Activated CD4-positive, alpha-beta T cell treated with anti-CD3 and anti-CD28 coated beads for 36 hours (primary cell): ENCODE measurements around the gene TTC24. TPM values are rescaled to one million over a fixed set of nuclear protein-coding genes. Genes with fewer than 3 reads are reported as not detected.
"Not testable (repeated sequence)": the region's sequence is repeated elsewhere in the genome, so short reads cannot be mapped to it uniquely, and the experiment has no call there.

Experiments used
- ATAC-seq: fragments of 200-7000 bp; cut with Tn5 transposase; one replicate; pipeline ENCODE4 v1.10.0; 2021; ENCODE audit warnings: mild to moderate bottlenecking, moderate library complexity
- CTCF ChIA-PET: fragments of 350-600 bp; sonication (Branson Sonifier 250); formaldehyde crosslinking; loops from one replicate; lab custom pipeline; 2021; ENCODE audit warnings: antibody characterized with exemption; lab: Charles Lee
- POLR2A ChIA-PET: fragments of 350-600 bp; sonication (Branson Sonifier 250); formaldehyde crosslinking; loops from one replicate; lab custom pipeline; 2021; ENCODE audit warnings: antibody characterized with exemption, inconsistent platforms; lab: Charles Lee
- DNase-seq: peaks from one replicate; pipeline ENCODE4 v3.0.0-alpha.2; 2020
- H3K27ac Mint-ChIP-seq: one replicate; pipeline ENCODE4 v1.8.0; 2021; ENCODE audit warnings: mixed read lengths
- H3K27me3 Mint-ChIP-seq: one replicate; pipeline ENCODE4 v1.8.0; 2021; ENCODE audit warnings: mixed read lengths
- H3K36me3 Mint-ChIP-seq: one replicate; pipeline ENCODE4 v1.8.0; 2021; ENCODE audit warnings: low read depth, mixed read lengths
- H3K4me1 Mint-ChIP-seq: one replicate; pipeline ENCODE4 v1.8.0; 2021; ENCODE audit warnings: mixed read lengths
- H3K4me3 Mint-ChIP-seq: one replicate; pipeline ENCODE4 v1.8.0; 2021; ENCODE audit warnings: mild to moderate bottlenecking, moderate library complexity, mixed read lengths
- H3K9me3 Mint-ChIP-seq: one replicate; pipeline ENCODE4 v1.8.0; 2021; ENCODE audit warnings: low read depth, mixed read lengths
- intact Hi-C, 2 experiments: fragments of 100-400 bp; cut with DNase I in 1 of 2; cut with micrococcal nuclease in 1 of 2; formaldehyde crosslinking; loops; one replicate each; pipeline versions ENCODE4 v1.14.2 to v1.15.1; 2022 to 2024; cut with DNase I, micrococcal nuclease
- total RNA-seq, 2 experiments: library from RNA; stranded (reverse); gene quantifications; one replicate each; pipeline ENCODE4 v1.2.3, GENCODE V29; 2021

TTC24 gene
- total RNA-seq, 2 experiments from 2014 or later = 7.3 to 9.1 TPM

DNA sequence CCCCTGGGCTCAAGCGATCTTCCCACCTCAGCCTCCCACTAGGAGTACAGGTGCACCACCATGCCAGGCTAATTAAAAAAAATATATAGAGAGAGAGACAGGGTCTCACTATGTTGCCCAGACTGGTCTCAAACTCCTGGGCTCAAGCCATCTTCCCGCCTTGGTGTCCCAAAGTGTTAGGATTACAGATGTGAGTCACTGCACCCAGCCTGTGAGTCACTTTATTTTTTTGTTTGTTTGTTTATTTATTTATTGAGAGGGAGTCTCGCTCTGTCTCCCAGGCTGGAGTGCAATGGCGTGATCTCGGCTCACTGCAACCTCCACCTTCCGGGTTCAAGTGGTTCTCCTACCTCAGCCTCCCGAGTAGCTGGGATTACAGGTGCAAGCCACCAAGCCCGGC lies 8.4 kb downstream of the TTC24 start:
- H3K27ac Mint-ChIP-seq, ATAC-seq, H3K9me3 Mint-ChIP-seq, H3K4me3 Mint-ChIP-seq, DNase-seq, H3K27me3 Mint-ChIP-seq, POLR2A ChIA-PET, intact Hi-C loops, H3K36me3 Mint-ChIP-seq: not testable (repeated sequence)
- H3K4me1 Mint-ChIP-seq = peaks cover 29% of the 10 kb centered on the region
- CTCF ChIA-PET = interaction anchor here (0.7 to 1.5 kb wide), 4 partner anchors 10 to 107 kb away, joined by 3 to 8 read pairs (median 4); partner anchors contain the start of gene GPATCH4

DNA sequence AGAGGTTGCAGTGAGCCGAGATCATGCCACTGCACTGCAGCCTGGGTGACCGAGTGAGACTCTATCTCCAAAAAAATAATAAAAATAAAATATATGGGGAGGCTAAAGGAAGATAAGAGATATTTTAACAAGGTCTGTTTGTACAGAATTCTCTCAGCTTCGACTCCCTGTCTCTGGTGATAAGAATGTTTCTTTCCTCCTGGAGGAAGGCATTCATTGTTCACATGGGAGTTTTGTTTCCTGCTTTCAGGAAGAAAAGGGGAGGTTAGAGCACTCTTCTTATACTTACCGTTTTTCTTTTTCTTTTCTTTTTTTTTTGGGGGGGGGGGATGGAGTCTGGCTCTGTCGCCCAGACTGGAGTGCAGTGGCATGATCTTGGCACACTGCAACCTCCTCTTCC lies 10.0 kb downstream of the TTC24 start:
- CTCF ChIA-PET = interaction anchor here (0.6 to 1.6 kb wide), 4 partner anchors 15 to 132 kb away, joined by 3 to 8 read pairs (median 4); no protein-coding TSS in a partner anchor
- Mint-ChIP-seq H3K27me3 (no peaks in the 10 kb centered on the region), H3K4me1 (peaks cover 24% of the 10 kb centered on the region), H3K4me3 (no peak overlapping the region), H3K36me3 (peaks cover 12% of the 10 kb centered on the region), H3K27ac (no peak overlapping the region), H3K9me3 (no peaks in the 10 kb centered on the region)
- intact Hi-C loops = no loop called here
- ATAC-seq = no peak
- DNase-seq = no peak
- POLR2A ChIA-PET = interaction anchor here (0.6 kb wide), 1 partner anchor 99 kb away, joined by 6 read pairs; no protein-coding TSS in a partner anchor

DNA sequence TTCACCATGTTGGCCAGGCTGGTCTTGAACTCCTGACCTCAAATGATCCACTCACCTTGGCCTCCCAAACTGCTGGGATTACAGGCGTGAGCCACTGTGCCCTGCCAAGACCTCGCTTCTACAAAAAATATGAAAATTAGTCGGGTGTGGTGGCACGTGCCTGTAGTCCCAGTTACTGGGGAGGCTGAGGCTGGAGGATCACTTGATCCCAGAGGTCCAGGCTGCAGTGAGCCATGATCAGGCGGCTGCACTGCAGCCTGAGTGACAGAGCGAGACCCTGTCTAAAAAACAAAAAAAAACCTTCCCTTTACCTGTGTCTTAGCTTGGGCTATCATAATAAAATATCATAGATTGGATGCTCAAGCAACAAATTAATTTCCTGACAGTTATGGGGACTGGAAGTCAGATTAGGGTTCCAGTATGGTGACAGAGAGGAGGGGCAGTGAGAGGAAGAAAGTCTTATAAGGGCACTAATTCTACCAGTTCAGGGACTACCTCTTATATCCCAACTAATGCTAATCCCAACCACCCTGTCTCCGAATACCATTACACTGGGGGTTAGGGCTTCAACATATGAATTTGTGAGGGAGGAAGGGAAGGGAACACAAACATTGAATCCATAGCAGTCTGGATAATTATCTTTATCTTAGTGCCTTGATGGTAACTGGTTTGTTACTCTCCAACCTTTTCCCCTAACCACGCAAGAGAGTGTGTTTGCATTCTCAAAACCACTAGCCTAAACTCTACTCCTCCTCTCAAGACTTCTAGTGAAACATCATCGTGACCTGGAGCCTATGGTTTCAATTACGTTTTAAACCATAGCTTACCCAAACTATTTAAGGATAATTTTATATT lies 11.0 kb downstream of the TTC24 start:
- H3K27me3 Mint-ChIP-seq = no peaks in the 10 kb centered on the region
- no peaks in the 10 kb centered on the region for H3K9me3 Mint-ChIP-seq
- H3K27ac Mint-ChIP-seq = peak overlapping the region; percentile 93
- ChIA-PET POLR2A (interaction anchor here (0.6 to 1.4 kb wide), 5 partner anchors 8 to 100 kb away, joined by 3 to 6 read pairs (median 4); partner anchors contain the start of gene GPATCH4), CTCF (interaction anchor here (0.5 to 2.4 kb wide), 13 partner anchors 9 to 397 kb away, joined by 3 to 19 read pairs (median 5); partner anchors contain the start of gene GPATCH4)
- H3K36me3 Mint-ChIP-seq = peaks cover 20% of the 10 kb centered on the region
- H3K4me3 Mint-ChIP-seq = peak overlapping the region; percentile 80
- H3K4me1 Mint-ChIP-seq = peaks cover 24% of the 10 kb centered on the region
- intact Hi-C loops = loop anchor here (1.0 to 5.0 kb wide), 4 partner anchors 11 to 134 kb away; partner anchors contain the start of gene GPATCH4 (in 1 of the 2)
- DNase-seq = no peak
- ATAC-seq = no peak

DNA sequence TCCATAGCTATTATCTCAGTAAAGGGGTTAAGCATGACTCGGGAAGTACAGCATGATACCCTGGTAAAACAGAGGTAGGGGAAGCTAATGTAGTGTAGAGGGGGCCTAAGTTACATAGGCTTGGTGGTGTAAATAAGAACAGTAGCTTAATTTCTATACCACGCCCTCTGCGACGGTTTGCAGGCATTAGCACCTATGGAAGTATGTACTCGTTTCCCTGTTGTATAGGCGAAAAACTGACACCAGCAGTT lies 11.6 kb downstream of the TTC24 start:
- DNase-seq (no peak), ATAC-seq (peak; percentile 32)
- Mint-ChIP-seq H3K36me3 (peaks cover 22% of the 10 kb centered on the region), H3K27ac (peak overlapping the region; percentile 93), H3K4me3 (peak overlapping the region; percentile 80), H3K27me3 (no peaks in the 10 kb centered on the region), H3K4me1 (peaks cover 24% of the 10 kb centered on the region), H3K9me3 (no peaks in the 10 kb centered on the region)
- intact Hi-C loops = loop anchor here (1.0 to 5.0 kb wide), 4 partner anchors 10 to 134 kb away; partner anchors contain the start of gene GPATCH4 (in 1 of the 2)
- POLR2A ChIA-PET = interaction anchor here (0.9 to 1.4 kb wide), 5 partner anchors 9 to 206 kb away, joined by 3 to 6 read pairs (median 3); partner anchors contain the start of gene GPATCH4
- CTCF ChIA-PET = interaction anchor here (0.5 to 2.4 kb wide), 15 partner anchors 9 to 398 kb away, joined by 3 to 19 read pairs (median 5); partner anchors contain the start of gene GPATCH4

DNA sequence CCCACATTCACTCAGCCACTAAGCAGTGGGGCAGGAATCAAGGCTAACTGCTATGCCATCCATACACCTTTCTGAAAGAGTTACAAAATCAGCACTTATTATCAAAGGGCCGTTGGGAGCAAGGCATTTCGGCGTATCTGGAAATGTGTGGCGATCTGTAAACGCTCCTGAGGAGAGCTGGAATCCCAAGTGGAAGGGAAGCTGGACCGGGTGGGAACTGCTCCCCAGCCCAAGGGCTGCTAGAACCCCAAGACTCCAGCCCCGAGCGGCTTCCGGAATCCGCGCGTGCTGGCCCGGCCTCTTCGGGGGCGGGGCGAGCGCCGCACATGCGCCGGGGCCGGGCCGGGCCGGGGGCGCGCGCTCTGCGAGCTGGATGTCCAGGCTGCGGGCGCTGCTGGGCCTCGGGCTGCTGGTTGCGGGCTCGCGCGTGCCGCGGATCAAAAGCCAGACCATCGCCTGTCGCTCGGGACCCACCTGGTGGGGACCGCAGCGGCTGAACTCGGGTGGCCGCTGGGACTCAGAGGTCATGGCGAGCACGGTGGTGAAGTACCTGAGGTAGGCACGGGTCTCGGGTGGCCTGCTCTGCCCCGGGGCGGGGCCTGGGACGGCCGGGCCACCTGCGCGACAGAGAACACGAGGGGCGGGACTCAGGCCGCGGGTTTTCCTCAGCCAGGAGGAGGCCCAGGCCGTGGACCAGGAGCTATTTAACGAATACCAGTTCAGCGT lies 12.1 kb downstream of the TTC24 start, which contains the start of gene NAXE:
NAXE (plus strand) TSS at position 345 of the 726 bp plus-strand sequence; CDS start at position 374, 29 bp downstream.
- peak within 1 kb of the TSS; percentile 80 for H3K4me3 Mint-ChIP-seq
- peak; percentile 94 for ATAC-seq
- no peaks in the 10 kb centered on the region for H3K9me3 Mint-ChIP-seq
- peak; percentile 82 for DNase-seq
- CTCF ChIA-PET = interaction anchor here (0.5 to 2.4 kb wide), 19 partner anchors 9 to 268 kb away, joined by 3 to 19 read pairs (median 3); partner anchors contain the start of gene GPATCH4
- peaks cover 24% of the 10 kb centered on the region for H3K4me1 Mint-ChIP-seq
- peaks cover 22% of the 10 kb centered on the region for H3K36me3 Mint-ChIP-seq
- POLR2A ChIA-PET = interaction anchor here (0.9 to 1.6 kb wide), 6 partner anchors 9 to 206 kb away, joined by 3 to 6 read pairs (median 3); partner anchors contain the start of gene GPATCH4
- intact Hi-C loops = loop anchor here (1.0 to 5.0 kb wide), 4 partner anchors 10 to 135 kb away; partner anchors contain the start of gene GPATCH4 (in 2 of the 2)
- no peaks in the 10 kb centered on the region for H3K27me3 Mint-ChIP-seq
- peak within 1 kb of the TSS; percentile 93 for H3K27ac Mint-ChIP-seq

DNA sequence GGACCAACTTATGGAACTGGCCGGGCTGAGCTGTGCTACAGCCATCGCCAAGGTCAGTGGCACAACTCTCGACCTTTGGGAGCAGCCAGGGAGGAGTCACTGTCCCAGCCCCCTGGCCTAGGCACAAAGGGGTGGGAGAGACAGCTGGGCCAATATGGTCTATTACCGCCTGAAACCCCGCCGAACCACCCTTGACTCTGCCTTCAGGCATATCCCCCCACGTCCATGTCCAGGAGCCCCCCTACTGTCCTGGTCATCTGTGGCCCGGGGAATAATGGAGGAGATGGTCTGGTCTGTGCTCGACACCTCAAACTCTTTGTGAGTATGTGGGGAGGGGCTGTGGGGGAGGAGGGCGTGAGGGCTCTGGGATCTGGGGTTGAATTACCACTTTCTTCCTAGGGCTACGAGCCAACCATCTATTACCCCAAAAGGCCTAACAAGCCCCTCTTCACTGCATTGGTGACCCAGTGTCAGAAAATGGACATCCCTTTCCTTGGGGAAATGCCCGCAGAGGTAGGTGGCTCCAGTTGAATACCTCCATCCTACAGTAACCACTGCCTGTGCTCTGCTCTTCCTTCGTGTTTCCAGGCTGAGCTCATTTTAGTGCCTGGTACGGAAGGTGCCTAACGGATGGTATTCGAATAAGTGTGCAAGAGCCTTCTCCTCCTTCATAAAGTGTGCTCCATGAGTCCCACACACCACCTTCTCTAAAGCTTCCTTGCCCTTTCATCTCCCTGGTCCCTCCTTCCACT lies 12.8 kb downstream of the TTC24 start:
- peaks cover 30% of the 10 kb centered on the region for H3K36me3 Mint-ChIP-seq
- H3K27me3 Mint-ChIP-seq = no peaks in the 10 kb centered on the region
- H3K27ac Mint-ChIP-seq = peak overlapping the region; percentile 75
- ATAC-seq (no peak), DNase-seq (no peak)
- intact Hi-C loops = loop anchor here in 1 of 2 experiments (1.0 to 5.0 kb wide), 2 partner anchors 9 to 110 kb away; partner anchors contain the start of gene GPATCH4
- no peaks in the 10 kb centered on the region for H3K9me3 Mint-ChIP-seq
- H3K4me1 Mint-ChIP-seq = peaks cover 27% of the 10 kb centered on the region
- peak overlapping the region; percentile 80 for H3K4me3 Mint-ChIP-seq
- POLR2A ChIA-PET = interaction anchor here (1.0 to 1.6 kb wide), 4 partner anchors 32 to 207 kb away, joined by 3 to 4 read pairs (median 3); no protein-coding TSS in a partner anchor
- CTCF ChIA-PET = interaction anchor here (0.5 to 2.4 kb wide), 15 partner anchors 8 to 267 kb away, joined by 3 to 19 read pairs (median 3); partner anchors contain the start of gene GPATCH4

DNA sequence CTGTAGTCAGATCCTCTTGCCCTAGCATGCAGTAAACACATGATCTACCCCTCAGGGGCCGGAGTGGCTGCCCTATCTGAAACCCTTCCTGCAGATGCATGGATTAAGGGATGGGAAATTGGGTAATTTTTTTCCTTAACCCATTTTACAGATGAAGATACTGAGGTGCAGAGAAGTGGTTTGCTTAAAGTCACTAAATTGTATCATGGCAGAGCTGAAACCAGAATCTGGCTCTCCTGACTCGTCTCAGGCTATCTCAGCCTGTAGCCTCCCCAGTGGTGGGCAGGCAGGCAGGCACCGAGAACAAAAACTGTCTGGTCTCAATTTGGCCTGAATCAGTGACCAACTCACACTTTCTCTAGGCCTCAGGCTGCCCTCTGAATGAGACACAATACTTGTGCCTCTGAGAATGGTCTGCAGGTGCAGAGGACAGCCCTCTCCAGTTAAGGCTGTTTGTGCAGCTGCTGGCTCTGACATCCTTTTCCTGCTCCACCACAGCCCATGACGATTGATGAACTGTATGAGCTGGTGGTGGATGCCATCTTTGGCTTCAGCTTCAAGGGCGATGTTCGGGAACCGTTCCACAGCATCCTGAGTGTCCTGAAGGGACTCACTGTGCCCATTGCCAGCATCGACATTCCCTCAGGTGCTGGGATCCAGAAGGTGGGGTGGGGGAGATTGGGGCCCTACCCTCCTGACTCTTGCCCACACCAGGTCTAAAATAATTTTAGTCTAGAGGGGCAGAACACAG lies 13.6 kb downstream of the TTC24 start:
- Mint-ChIP-seq H3K27me3 (no peaks in the 10 kb centered on the region), H3K36me3 (peaks cover 34% of the 10 kb centered on the region), H3K9me3 (no peaks in the 10 kb centered on the region), H3K4me3 (peak overlapping the region; percentile 80), H3K4me1 (peaks cover 28% of the 10 kb centered on the region), H3K27ac (peak overlapping the region; percentile 75)
- ChIA-PET POLR2A (interaction anchor here (0.6 to 1.6 kb wide), 3 partner anchors 65 to 123 kb away, joined by 3 to 6 read pairs (median 3); no protein-coding TSS in a partner anchor), CTCF (interaction anchor here (0.6 to 2.4 kb wide), 12 partner anchors 7 to 237 kb away, joined by 3 to 19 read pairs (median 3); partner anchors contain the start of gene GPATCH4)
- intact Hi-C loops = loop anchor here in 1 of 2 experiments (1.0 to 5.0 kb wide), 2 partner anchors 8 to 111 kb away; partner anchors contain the start of gene GPATCH4
- ATAC-seq = no peak
- DNase-seq = no peak

DNA sequence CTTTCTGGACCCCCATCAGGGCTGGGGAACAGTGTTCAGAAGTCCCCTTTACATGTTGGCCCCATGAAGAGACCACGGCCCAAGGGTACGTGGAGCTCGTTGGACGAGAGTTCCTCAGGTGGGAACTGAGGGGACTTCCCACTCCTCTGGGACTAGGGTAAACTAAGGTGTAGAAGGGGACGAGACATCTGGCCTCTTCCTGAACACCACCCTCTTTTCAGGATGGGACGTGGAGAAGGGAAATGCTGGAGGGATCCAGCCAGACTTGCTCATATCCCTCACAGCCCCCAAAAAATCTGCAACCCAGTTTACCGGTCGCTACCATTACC lies 14.1 kb downstream of the TTC24 start:
- ChIA-PET CTCF (interaction anchor here (0.7 to 2.1 kb wide), 6 partner anchors 11 to 209 kb away, joined by 3 to 6 read pairs (median 4); no protein-coding TSS in a partner anchor), POLR2A (interaction anchor here (0.6 to 1.1 kb wide), 2 partner anchors 65 to 148 kb away, joined by 3 read pairs; no protein-coding TSS in a partner anchor)
- Mint-ChIP-seq H3K27me3 (no peaks in the 10 kb centered on the region), H3K27ac (no peak overlapping the region), H3K36me3 (peaks cover 39% of the 10 kb centered on the region), H3K4me3 (no peak overlapping the region), H3K4me1 (peaks cover 33% of the 10 kb centered on the region), H3K9me3 (no peaks in the 10 kb centered on the region)
- intact Hi-C loops = loop anchor here in 1 of 2 experiments (5.0 kb wide), 1 partner anchor 111 kb away; no protein-coding TSS in a partner anchor
- ATAC-seq = no peak
- no peak for DNase-seq

DNA sequence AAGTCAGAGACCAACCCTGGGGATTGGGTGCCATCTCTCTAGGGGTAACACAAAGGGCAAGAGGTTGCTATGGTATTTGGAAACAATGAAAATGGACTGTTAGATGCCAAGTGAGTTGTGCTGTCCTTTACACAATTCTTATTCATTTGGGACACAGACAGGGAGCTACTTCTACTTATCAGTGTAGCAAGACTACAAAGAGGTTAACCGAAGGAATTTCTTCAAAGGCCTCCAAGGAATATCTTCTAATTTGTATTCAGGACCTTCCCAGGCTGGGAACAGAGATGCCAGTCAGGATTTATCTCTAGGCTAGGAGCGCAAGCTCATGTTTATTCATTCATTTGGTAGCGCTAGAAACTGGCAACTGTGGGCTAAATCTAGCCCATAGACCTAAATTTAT lies 14.7 kb downstream of the TTC24 start:
- peaks cover 44% of the 10 kb centered on the region for H3K36me3 Mint-ChIP-seq
- H3K27me3 Mint-ChIP-seq = no peaks in the 10 kb centered on the region
- no peaks in the 10 kb centered on the region for H3K9me3 Mint-ChIP-seq
- no peak for ATAC-seq
- DNase-seq = no peak
- peaks cover 38% of the 10 kb centered on the region for H3K4me1 Mint-ChIP-seq
- no peak overlapping the region for H3K4me3 Mint-ChIP-seq
- POLR2A ChIA-PET = interaction anchor here (0.6 to 1.1 kb wide), 2 partner anchors 66 to 147 kb away, joined by 3 read pairs; no protein-coding TSS in a partner anchor
- H3K27ac Mint-ChIP-seq = no peak overlapping the region
- intact Hi-C loops = loop anchor here in 1 of 2 experiments (5.0 kb wide), 1 partner anchor 112 kb away; no protein-coding TSS in a partner anchor
- CTCF ChIA-PET = interaction anchor here (0.7 to 1.4 kb wide), 5 partner anchors 9 to 208 kb away, joined by 3 to 5 read pairs (median 3); no protein-coding TSS in a partner anchor
